K562 (cell line): ENCODE measurements around the gene TMEM154. TPM values are rescaled to one million over a fixed set of nuclear protein-coding genes. Genes with fewer than 3 reads are reported as not detected.

Experiments used
- ATAC-seq: fragments of 200-7000 bp; cut with Tn5 transposase; 3 replicates; pipeline ENCODE4 v1.9.1; 2020; ENCODE audit warnings: moderate library complexity
- BruUV-seq: library from RNA; stranded (reverse); fragments of 400-500 nt; replicated peaks from 2 replicates; lab custom pipeline; 2021; lab: Mats Ljungman, UMichigan
- CTCF ChIA-PET: fragments of 300-600 bp; formaldehyde crosslinking; extraction: SDS; loops from one replicate; lab custom pipeline; 2021; ENCODE audit warnings: low intra/inter-chr PET ratio; lab: Yijun Ruan, JAX
- POLR2A ChIA-PET: fragments of 300-600, 350-650 bp; sonication (Branson Sonifier 250); formaldehyde crosslinking; extraction: SDS; loops from one replicate; lab custom pipeline; 2021; ENCODE audit warnings: antibody characterized with exemption, inconsistent platforms; lab: Yijun Ruan, JAX
- DNase-seq, 4 experiments: peaks; one replicate each; pipeline versions ENCODE4 v3.0.0 to v3.0.0-alpha.2; 2011 to 2018; ENCODE audit warnings: low spot score in 3 of 4, mixed read lengths in 3 of 4; ENCODE audit errors: extremely low read depth in 1 of 4
- FAIRE-seq: peaks from 2 replicates; lab custom pipeline; 2011; peaks lifted over from hg19 to GRCh38; lab: Jason Lieb, UNC
- H2AFZ ChIP-seq: 2 replicates; pipeline ENCODE4 v1.6.0; 2011; ENCODE audit warnings: low read depth, low read length, control low read depth, inconsistent platforms
- H3K27ac ChIP-seq: fragments of 200-600 bp; 3 replicates; pipeline ENCODE4 v1.8.0; 2011; ENCODE audit warnings: low read depth, mild to moderate bottlenecking, control low read depth, inconsistent platforms, low read length, moderate library complexity, mixed read lengths; ENCODE audit errors: extremely low read depth
- H3K27me3 ChIP-seq, 2 experiments: fragments of 300-600 bp in 1 of 2; 2 replicates in 1 of 2; 3 replicates in 1 of 2; pipeline versions ENCODE4 v1.6.0 to v1.8.0; 2011; ENCODE audit warnings: inconsistent platforms in 2 of 2, low read length in 2 of 2, mild to moderate bottlenecking in 1 of 2, mixed read lengths in 1 of 2, moderate library complexity in 1 of 2; ENCODE audit not compliant: control insufficient read depth in 2 of 2, insufficient read depth in 2 of 2
- H3K36me3 ChIP-seq: fragments of 300-600 bp; 3 replicates; pipeline ENCODE4 v1.8.0; 2011; ENCODE audit warnings: mild to moderate bottlenecking, low read length, inconsistent platforms; ENCODE audit not compliant: control insufficient read depth, insufficient read depth
- H3K4me1 ChIP-seq, 2 experiments: fragments of 200-600 bp in 1 of 2; replicated peaks in 1 of 2; 2 replicates in 1 of 2; 3 replicates in 1 of 2; pipeline versions ENCODE4 v1.5.1 to v1.8.0; 2011; ENCODE audit warnings: inconsistent platforms in 2 of 2, low read length in 2 of 2, mild to moderate bottlenecking in 1 of 2, mixed read lengths in 1 of 2, moderate library complexity in 1 of 2; ENCODE audit not compliant: control insufficient read depth in 2 of 2, insufficient read depth in 2 of 2
- H3K4me2 ChIP-seq: 2 replicates; pipeline ENCODE4 v1.6.1; 2011; ENCODE audit warnings: low read length, control low read depth, inconsistent platforms, mixed read lengths; ENCODE audit not compliant: insufficient read depth
- H3K4me3 ChIP-seq: fragments of 200-600 bp; sonication (generic), shearing (Covaris generic); 2 replicates; pipeline ENCODE4 v1.5.1; 2016; ENCODE audit warnings: control low read depth, inconsistent platforms
- H3K79me2 ChIP-seq: fragments of 200-600 bp; 3 replicates; pipeline ENCODE4 v1.8.0; 2011; ENCODE audit warnings: low read length, inconsistent platforms; ENCODE audit not compliant: control insufficient read depth, insufficient read depth
- H3K9ac ChIP-seq, 2 experiments: 2 replicates each; pipeline versions ENCODE4 v1.6.0 to v1.6.1; 2011; ENCODE audit warnings: low read depth in 2 of 2, low read length in 2 of 2, control low read depth in 1 of 2, inconsistent platforms in 1 of 2, mild to moderate bottlenecking in 1 of 2, mixed read lengths in 1 of 2; ENCODE audit not compliant: insufficient read depth in 1 of 2
- H3K9me1 ChIP-seq: one replicate; pipeline ENCODE4 v1.6.0; 2011; ENCODE audit warnings: inconsistent platforms, mild to moderate bottlenecking, low read length, moderate library complexity; ENCODE audit not compliant: control insufficient read depth, insufficient read depth
- H3K9me3 ChIP-seq: replicated peaks from 2 replicates; pipeline ENCODE4 v1.5.1; 2011; ENCODE audit warnings: low read depth, low read length, inconsistent platforms; ENCODE audit not compliant: control insufficient read depth, insufficient read depth
- H4K20me1 ChIP-seq: replicated peaks from 2 replicates; pipeline ENCODE4 v1.6.1; 2011; ENCODE audit warnings: low read length, inconsistent platforms, mixed read lengths; ENCODE audit not compliant: control insufficient read depth, insufficient read depth
- ARNT ChIP-seq, 2 experiments: fragments of 450-650 bp; IDR thresholded peaks; 2 replicates each; pipeline ENCODE4 v1.6.1; 2016; ENCODE audit warnings: mild to moderate bottlenecking in 1 of 2
- HDAC8 ChIP-seq: fragments of 450-650 bp; IDR thresholded peaks from 2 replicates; pipeline ENCODE4 v1.6.1; 2016; ENCODE audit warnings: mild to moderate bottlenecking, missing genetic modification characterization, moderate library complexity, missing compliant biosample characterization
- MAFG ChIP-seq: fragments of 450-650 bp; conservative IDR thresholded peaks from 2 replicates; pipeline ENCODE4 v1.6.1; 2016; ENCODE audit warnings: missing genetic modification characterization, missing compliant biosample characterization
- PHTF2 ChIP-seq: fragments of 250-450 bp; sonication (Bioruptor Pico); IDR thresholded peaks from 2 replicates; pipeline ENCODE4 v1.5.0; 2021; ENCODE audit warnings: mild to moderate bottlenecking
- STAG1 ChIP-seq: sonication (generic); formaldehyde crosslinking; IDR thresholded peaks from 2 replicates; pipeline ENCODE4 v1.5.0; 2020; ENCODE audit warnings: missing genetic modification reagents, borderline replicate concordance
- ZBTB7A ChIP-seq: IDR thresholded peaks from 2 replicates; pipeline ENCODE4 v1.6.1; 2011; ENCODE audit warnings: low read depth, mild to moderate bottlenecking, low read length, moderate library complexity, borderline replicate concordance; ENCODE audit not compliant: control insufficient read depth
- ZNF143 ChIP-seq: sonication (generic); formaldehyde crosslinking; IDR thresholded peaks from 2 replicates; pipeline ENCODE4 v1.9.0; 2022; ENCODE audit warnings: mild to moderate bottlenecking, missing genetic modification reagents
- ZNF263 ChIP-seq: sonication (generic); formaldehyde crosslinking; IDR thresholded peaks from 2 replicates; pipeline ENCODE4 v1.8.0; 2022; ENCODE audit warnings: mild to moderate bottlenecking, missing genetic modification reagents, borderline replicate concordance
- ZNF592 ChIP-seq: fragments of 450-650 bp; IDR thresholded peaks from 2 replicates; pipeline ENCODE4 v1.6.1; 2017; ENCODE audit warnings: antibody characterized with exemption, mild to moderate bottlenecking
- WGBS: fragments of 100-300 bp; shearing (Covaris generic); methylation state at CpG from one replicate; pipeline ENCODE4 v1.1.6; 2016; ENCODE audit warnings: low coverage, mixed read lengths; ENCODE audit not compliant: insufficient coverage; ENCODE audit errors: missing lambda C conversion rate; 5-methylcytosine and 5-hydroxymethylcytosine counted together
- in situ Hi-C: fragments of 300-500 bp; cut with MboI; formaldehyde crosslinking; loops from 4 replicates; pipeline ENCODE4 v1.15.0; 2018; ENCODE audit warnings: inconsistent platforms, mixed read lengths
- intact Hi-C: fragments of 100-400 bp; cut with micrococcal nuclease; formaldehyde crosslinking; loops from 2 replicates; pipeline ENCODE4 v1.14.2; 2022
- polyA plus RNA-seq, 8 experiments: library from polyadenylated mRNA; depleted of rRNA in 4 of 8; stranded (reverse) in 5 of 8; unstranded in 3 of 8; fragments of >200 nt; fragmentation: Nextera tagmentation in 2 of 8; fragmentation: Illumina TruSeq in 1 of 8; extraction: Ambion mirVana in 2 of 8; extraction: Trizol in 1 of 8; gene quantifications; 2 replicates each; pipeline versions ENCODE4 v1.2.1 to v1.2.3, GENCODE V29; 2011 to 2014; ENCODE audit warnings: inconsistent platforms in 1 of 8, missing spikeins in 1 of 8
- total RNA-seq, 7 experiments: library from RNA; depleted of rRNA in 6 of 7; stranded (reverse); fragments of >200 nt in 6 of 7; fragmentation: Illumina TruSeq in 2 of 7; extraction: Trizol in 2 of 7; gene quantifications; 2 replicates each; pipeline versions ENCODE4 v1.2.1 to v1.2.3, GENCODE V29; 2011 to 2021; ENCODE audit warnings: low replicate concordance in 1 of 7

Gene TMEM154
- total and polyA plus RNA-seq, 9 of the 15 experiments (the other 6 are each of a cell fraction or from before 2014, with no cell fraction given), result 0.13 to 1.8 (median 0.58) TPM

GRCh38 chr4:152616804-152617203 lies 63.0 kb downstream of the TMEM154 start:
- ATAC-seq, result no peak
- TF ChIP-seq ZBTB7A, result no peak
- no peak for TF ChIP-seq ZNF143 (CRISPR knock-in tag)
- Histone ChIP-seq H3K27ac (no peak overlapping the region), H3K9ac (no peak overlapping the region), H3K79me2 (no peaks in the 10 kb centered on the region), H3K9me1 (no peaks in the 10 kb centered on the region), H3K4me1 (no peaks in the 10 kb centered on the region), H3K4me3 (no peak overlapping the region), H3K27me3 (peaks cover 45 to 52% of the 10 kb centered on the region in 2 experiments), H3K9me3 (no peaks in the 10 kb centered on the region), H3K36me3 (no peaks in the 10 kb centered on the region), H4K20me1 (no peaks in the 10 kb centered on the region; the same call in 1 of the 2 replicates), H3K4me2 (no peak overlapping the region), H2AFZ (no peak overlapping the region)
- no peak for FAIRE-seq
- no TSS peak for BruUV-seq
- DNase-seq, result no peak
- POLR2A ChIA-PET, result interaction anchor here (0.7 kb wide), 1 partner anchor 202 kb away, joined by 3 read pairs; no protein-coding TSS in a partner anchor
- CTCF ChIA-PET, result no interaction called here
- intact Hi-C loops (no loop called here), in situ Hi-C loops (no loop called here)
- 0% methylated on average over 3 of the region's 3 CpGs for WGBS

GRCh38 chr4:152613841-152614721 lies 65.7 kb downstream of the TMEM154 start:
- no peak for FAIRE-seq
- ATAC-seq, result no peak
- no peaks in the 10 kb centered on the region for H3K9me1 ChIP-seq
- CTCF ChIA-PET, result no interaction called here
- intact Hi-C loops (no loop called here), in situ Hi-C loops (no loop called here)
- H2AFZ ChIP-seq, result no peak overlapping the region
- H3K79me2 ChIP-seq, result no peaks in the 10 kb centered on the region
- no peak overlapping the region for H3K4me3 ChIP-seq
- no peak overlapping the region for H3K4me2 ChIP-seq
- no peak for DNase-seq
- WGBS, result 1% methylated on average over 10 of the region's 11 CpGs
- no peak overlapping the region for H3K9ac ChIP-seq
- H3K36me3 ChIP-seq, result no peaks in the 10 kb centered on the region
- no peaks in the 10 kb centered on the region; the same call in 1 of the 2 replicates for H4K20me1 ChIP-seq
- peaks cover 52 to 54% of the 10 kb centered on the region in 2 experiments for H3K27me3 ChIP-seq
- no peaks in the 10 kb centered on the region for H3K4me1 ChIP-seq
- POLR2A ChIA-PET, result no interaction called here
- H3K27ac ChIP-seq, result no peak overlapping the region
- H3K9me3 ChIP-seq, result no peaks in the 10 kb centered on the region
- no peak for TF ChIP-seq HDAC8
- no peak for TF ChIP-seq MAFG (tag)
- no peak for TF ChIP-seq ZNF592
- TF ChIP-seq STAG1 (CRISPR knock-in tag), result no peak
- TF ChIP-seq PHTF2 (CRISPR knock-in tag), result no peak
- TF ChIP-seq ZNF263, result no peak
- TF ChIP-seq ARNT (IDR thresholded peaks at IDR 0.05), result no peak
- BruUV-seq, result no TSS peak
